22Rv1 (cell line): ENCODE data around the gene SHCBP1L.

Experiments
- H3K27ac ChIP-seq: fragments of 450-650 bp; 2 replicates; pipeline ENCODE4 v1.5.1; 2017
- ZFX ChIP-seq: fragments of 450-650 bp; IDR thresholded peaks from 2 replicates; pipeline ENCODE4 v1.6.1; 2017; ENCODE audit warnings: antibody characterized with exemption, borderline replicate concordance
- TF ChIP-seq, protein P1 (sequence below): fragments of 450-650 bp; IDR thresholded peaks from 2 replicates; pipeline ENCODE4 v1.5.1; 2017; ENCODE audit warnings: mild to moderate bottlenecking

SHCBP1L gene

DNA sequence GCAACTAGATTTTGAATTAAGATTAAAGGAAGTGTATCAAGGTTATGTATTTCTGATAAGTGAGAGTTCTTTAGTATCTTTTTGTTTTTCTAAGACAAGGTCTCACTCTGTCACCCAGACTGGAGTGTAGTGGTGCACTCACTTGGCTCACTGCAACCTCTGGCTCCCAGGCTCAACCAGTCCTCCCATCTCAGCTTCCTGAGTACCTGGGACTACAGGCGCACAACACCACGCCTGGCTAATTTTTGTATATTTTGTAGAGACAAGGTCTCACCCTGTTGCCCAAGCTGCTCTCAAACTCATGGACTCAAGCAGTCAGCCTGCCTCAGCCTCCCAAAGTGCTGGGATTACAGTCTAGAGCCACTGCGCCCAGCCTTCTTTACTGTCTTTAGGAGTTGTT, 80.1 kb downstream of the SHCBP1L start:
- TF ChIP-seq ZFX = no peak
- TF ChIP-seq, protein P1, sequence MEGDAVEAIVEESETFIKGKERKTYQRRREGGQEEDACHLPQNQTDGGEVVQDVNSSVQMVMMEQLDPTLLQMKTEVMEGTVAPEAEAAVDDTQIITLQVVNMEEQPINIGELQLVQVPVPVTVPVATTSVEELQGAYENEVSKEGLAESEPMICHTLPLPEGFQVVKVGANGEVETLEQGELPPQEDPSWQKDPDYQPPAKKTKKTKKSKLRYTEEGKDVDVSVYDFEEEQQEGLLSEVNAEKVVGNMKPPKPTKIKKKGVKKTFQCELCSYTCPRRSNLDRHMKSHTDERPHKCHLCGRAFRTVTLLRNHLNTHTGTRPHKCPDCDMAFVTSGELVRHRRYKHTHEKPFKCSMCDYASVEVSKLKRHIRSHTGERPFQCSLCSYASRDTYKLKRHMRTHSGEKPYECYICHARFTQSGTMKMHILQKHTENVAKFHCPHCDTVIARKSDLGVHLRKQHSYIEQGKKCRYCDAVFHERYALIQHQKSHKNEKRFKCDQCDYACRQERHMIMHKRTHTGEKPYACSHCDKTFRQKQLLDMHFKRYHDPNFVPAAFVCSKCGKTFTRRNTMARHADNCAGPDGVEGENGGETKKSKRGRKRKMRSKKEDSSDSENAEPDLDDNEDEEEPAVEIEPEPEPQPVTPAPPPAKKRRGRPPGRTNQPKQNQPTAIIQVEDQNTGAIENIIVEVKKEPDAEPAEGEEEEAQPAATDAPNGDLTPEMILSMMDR = no peak
- no peak overlapping the region for H3K27ac ChIP-seq

DNA sequence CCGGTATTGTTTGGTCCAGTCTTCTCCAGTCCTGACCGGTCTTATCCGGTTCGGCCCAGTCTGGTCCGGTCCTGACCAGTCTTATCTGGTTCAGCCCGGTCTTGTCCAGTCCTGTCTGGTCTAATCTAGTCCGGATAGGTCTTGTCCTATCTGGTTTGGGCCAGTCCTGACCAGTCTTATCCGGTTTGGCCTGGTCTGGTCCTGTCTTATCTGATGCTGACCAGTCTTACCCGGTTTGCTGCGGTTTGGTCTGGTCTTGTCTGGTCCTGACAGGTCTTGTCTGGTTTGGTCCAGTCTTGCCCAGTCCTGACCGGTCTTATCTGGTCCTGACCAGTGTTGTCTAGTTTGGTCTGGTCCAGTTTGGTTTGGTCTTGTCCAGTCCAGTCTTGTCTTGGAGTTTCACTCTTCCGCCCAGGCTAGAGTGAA, 83.7 kb downstream of the SHCBP1L start:
- TF ChIP-seq, protein P1 = no peak
- TF ChIP-seq ZFX = no peak
- H3K27ac ChIP-seq = peak overlapping the region; percentile 54

DNA sequence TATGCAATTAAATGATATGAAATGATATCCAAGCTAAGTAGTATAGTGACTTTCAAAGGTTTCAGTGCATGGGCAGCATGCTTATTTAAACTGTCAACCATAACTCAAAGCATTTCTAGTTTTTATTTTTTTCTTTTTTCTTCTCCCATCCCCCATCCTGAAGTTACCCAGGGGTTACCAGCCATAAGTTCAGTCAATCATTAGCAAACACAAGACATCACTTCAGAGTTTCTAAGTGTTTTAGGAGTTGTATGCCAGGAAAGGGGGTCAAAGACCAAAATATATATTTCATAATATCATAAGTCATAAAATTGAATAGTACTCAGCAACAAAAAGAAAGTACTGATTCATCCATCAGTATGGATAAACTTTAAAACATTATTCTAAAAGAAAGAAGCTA, 85.1 kb downstream of the SHCBP1L start:
- TF ChIP-seq, protein P1 = no peak
- TF ChIP-seq ZFX = no peak
- H3K27ac ChIP-seq = no peak overlapping the region

DNA sequence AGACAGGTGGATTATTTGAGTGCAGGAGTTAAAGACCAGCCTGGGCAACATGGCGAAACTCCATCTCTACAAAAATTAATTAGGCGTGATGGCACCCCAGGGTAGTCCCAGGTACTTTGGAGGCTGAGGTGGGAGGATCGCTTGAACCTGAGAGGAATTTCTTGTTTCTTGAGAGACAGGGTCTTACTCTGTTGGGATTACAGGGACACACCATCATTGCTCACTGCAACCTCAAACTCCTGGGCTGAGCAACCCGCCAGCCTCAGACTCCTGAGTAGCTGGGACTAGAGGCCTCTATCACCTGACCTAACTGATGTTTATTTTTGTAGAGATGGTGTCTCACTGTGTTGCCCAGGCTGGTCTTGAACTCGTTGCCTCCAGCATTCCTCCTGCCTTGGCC, 89.0 kb downstream of the SHCBP1L start:
- TF ChIP-seq ZFX = no peak
- TF ChIP-seq, protein P1 = no peak
- no peak overlapping the region for H3K27ac ChIP-seq

DNA sequence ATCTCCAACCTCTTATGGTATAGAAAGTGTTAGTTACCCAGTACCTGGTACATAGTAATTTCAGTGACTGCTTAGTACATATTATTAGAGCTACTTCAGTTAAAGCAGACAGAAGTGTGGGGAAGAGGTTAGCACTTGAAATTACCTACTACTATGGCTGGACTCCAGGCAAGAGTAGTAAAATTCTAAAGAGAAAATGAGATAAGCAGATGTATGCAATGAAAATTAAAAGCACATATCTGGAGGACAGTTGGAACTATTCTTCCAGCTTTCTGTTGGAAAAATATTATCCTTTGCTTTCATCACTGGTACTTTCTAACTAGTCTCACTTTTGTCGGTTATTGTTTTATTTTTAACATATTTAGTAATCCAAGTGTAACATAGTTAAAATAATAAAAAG, 90.1 kb downstream of the SHCBP1L start:
- H3K27ac ChIP-seq = no peak overlapping the region
- TF ChIP-seq, protein P1 = no peak
- no peak for TF ChIP-seq ZFX

DNA sequence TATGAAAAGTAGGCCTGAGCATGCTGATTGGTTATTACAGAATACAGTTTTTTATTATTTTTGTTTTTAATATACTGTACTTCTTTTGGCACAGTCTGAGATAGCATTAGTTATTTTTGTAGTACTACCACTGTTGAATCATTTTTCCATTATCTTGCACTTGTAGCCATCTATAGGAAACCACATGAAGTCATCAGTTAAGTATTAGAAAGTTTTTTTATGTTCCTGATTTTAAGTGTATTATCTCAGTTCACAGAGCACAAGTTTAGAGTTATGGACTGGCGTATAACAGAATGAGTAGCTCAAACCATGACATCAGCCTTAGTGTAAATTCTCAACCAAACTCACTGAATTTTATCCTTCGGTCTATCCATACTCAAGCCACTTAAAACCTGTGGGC, 91.0 kb downstream of the SHCBP1L start:
- no peak for TF ChIP-seq ZFX
- TF ChIP-seq, protein P1 = no peak

DNA sequence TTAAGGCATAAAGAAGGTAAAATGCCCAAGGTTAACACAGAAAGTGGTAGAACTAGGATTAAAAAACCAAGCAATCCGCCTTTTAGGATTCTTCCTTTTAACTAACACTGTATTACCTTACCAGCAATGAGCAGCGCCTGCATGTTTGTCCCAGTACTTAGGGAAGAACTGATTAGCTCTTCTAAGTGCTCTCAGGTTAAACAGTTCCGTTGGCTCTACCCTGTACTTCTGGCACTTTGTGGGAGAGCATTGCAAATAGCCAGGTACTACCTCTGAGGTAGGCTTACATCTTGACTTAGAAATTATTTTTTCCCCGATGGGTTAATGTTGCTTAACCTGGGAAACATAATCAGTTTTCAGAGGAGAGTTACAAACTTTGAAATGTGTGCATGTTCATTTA, 92.3 kb downstream of the SHCBP1L start:
- no peak overlapping the region; the same call in 1 of the 2 replicates for H3K27ac ChIP-seq
- TF ChIP-seq, protein P1 = no peak
- TF ChIP-seq ZFX = no peak

More for the DNA sequence above, 91.0 kb downstream of the SHCBP1L start:
- H3K27ac ChIP-seq = no peak overlapping the region
